Body of pancreas (tissue), 4 donors: ENCODE measurements around the gene DHX34.

Experiments
- POLR2A ChIP-seq, 3 donors: fragments of 450-650 bp; IDR thresholded peaks; one replicate each; pipeline ENCODE4 v1.6.1; 2016; ENCODE audit warnings: antibody characterized with exemption in 3 of 3, mild to moderate bottlenecking in 2 of 3
- TF ChIP-seq, protein P1 (sequence below), 7 experiments: fragments of 450-650 bp in 4 of 7; fragments of 200-600 bp in 3 of 7; sonication (generic) in 3 of 7; IDR thresholded peaks; one replicate each; pipeline ENCODE4 v1.5.1; 2016 to 2019; ENCODE audit warnings: antibody characterized with exemption in 7 of 7

DNA sequence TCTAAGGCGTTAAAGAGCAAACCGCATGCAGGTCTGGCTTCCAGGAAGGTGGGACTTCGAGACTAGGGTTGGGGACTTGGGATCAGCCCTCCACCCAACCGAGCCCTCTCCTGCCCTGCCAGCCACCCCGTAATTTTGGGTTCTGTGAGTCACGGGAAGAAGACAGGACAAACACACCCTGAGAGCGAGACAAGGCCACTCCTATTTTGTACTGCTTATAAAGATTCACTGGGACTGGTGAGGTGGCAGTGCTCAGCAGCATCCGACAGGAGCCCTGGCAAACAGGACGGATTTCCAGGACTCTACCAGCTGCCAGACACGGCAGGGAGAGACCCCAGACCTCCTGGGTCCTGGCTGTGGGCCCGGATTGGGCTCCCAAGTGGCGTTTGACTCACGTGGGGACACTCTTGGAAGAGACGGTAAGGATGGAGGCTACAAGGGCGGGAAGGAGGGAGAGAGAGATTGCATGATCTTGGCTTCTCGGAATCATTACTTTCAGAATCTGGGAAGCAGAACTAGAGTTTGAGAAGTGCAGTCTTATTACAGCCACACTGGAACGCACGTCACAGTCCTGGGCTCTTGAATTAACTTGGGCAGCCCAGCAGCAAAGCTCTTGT lies 17.1 kb upstream of the DHX34 start, which contains the start of gene C5AR2:
- TF ChIP-seq, protein P1, sequence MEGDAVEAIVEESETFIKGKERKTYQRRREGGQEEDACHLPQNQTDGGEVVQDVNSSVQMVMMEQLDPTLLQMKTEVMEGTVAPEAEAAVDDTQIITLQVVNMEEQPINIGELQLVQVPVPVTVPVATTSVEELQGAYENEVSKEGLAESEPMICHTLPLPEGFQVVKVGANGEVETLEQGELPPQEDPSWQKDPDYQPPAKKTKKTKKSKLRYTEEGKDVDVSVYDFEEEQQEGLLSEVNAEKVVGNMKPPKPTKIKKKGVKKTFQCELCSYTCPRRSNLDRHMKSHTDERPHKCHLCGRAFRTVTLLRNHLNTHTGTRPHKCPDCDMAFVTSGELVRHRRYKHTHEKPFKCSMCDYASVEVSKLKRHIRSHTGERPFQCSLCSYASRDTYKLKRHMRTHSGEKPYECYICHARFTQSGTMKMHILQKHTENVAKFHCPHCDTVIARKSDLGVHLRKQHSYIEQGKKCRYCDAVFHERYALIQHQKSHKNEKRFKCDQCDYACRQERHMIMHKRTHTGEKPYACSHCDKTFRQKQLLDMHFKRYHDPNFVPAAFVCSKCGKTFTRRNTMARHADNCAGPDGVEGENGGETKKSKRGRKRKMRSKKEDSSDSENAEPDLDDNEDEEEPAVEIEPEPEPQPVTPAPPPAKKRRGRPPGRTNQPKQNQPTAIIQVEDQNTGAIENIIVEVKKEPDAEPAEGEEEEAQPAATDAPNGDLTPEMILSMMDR (IDR thresholded peaks at IDR 0.05), result no peak
- no peak for TF ChIP-seq POLR2A (IDR thresholded peaks at IDR 0.05)
